Erythroblast (primary cell): ENCODE measurements around the gene CYP3A7.

Experiments
- GATA1 ChIP-seq: IDR thresholded peaks from 2 replicates; pipeline ENCODE4 v1.6.1; 2011; ENCODE audit warnings: low read depth, mild to moderate bottlenecking, control low read depth, low read length, moderate library complexity
- POLR2A ChIP-seq: IDR thresholded peaks from 2 replicates; pipeline ENCODE4 v1.6.1; 2011; ENCODE audit warnings: mild to moderate bottlenecking, low read length

DNA sequence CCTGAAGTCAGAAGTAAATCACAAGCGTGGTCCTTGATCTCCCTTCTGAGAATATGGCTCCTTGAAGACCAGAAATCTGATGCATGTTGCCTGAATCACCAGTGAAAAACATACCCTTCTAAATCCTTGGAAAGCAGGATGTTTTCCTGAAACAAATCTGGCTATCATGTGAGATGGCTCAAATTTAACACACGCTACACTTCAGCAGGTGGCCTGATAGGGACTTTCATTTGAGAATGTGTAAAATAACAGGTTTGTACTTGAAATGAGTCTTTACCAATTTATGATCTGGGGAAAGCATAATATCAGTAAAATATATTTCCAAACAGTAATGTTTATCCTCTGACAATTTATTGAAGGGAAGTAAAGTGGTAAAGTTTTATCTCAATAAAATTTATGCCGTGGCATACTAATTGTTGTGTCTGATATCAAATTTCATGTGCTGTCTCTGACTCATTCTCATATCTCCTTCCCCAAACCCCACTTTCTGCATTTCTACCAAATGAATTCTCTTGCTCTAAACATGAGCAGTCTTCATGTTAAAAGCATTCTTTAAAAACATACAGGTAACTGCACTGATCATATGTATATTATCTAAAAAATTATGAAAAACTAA is 31.6 kb upstream of the CYP3A7 start:
- TF ChIP-seq POLR2A (no peak), GATA1 (no peak)
